HEK293 (cell line): ENCODE measurements around the gene ARHGEF4.

Experiments
- CTCF ChIA-PET: fragments of 350-600 bp; formaldehyde crosslinking; extraction: SDS; loops from one replicate; lab custom pipeline; 2021; ENCODE audit warnings: antibody characterized with exemption; lab: Yijun Ruan, JAX
- POLR2A ChIA-PET: fragments of 300-600 bp; formaldehyde crosslinking; extraction: SDS; loops from one replicate; lab custom pipeline; 2020; ENCODE audit warnings: antibody characterized with exemption, inconsistent platforms; lab: Yijun Ruan, JAX
- H3K27ac ChIP-seq: fragments of 200-500 bp; sonication (Bioruptor generic); 2 replicates; pipeline ENCODE4 v1.5.1; 2014; ENCODE audit warnings: low read depth, low read length, control low read depth, inconsistent platforms; ENCODE audit errors: extremely low read depth
- H3K36me3 ChIP-seq, 2 experiments: fragments of 200-500 bp in 1 of 2; sonication (Bioruptor generic) in 1 of 2; 1 replicate in 1 of 2; 2 replicates in 1 of 2; pipeline ENCODE4 v1.5.1; 2014 to 2017; ENCODE audit warnings: inconsistent platforms in 2 of 2, low read length in 2 of 2; ENCODE audit not compliant: control insufficient read depth in 2 of 2, insufficient read depth in 1 of 2
- H3K4me1 ChIP-seq: fragments of 200-500 bp; sonication (Bioruptor generic); 2 replicates; pipeline ENCODE4 v1.5.1; 2014; ENCODE audit warnings: mild to moderate bottlenecking, low read length, inconsistent platforms; ENCODE audit not compliant: control insufficient read depth, insufficient read depth
- H3K4me3 ChIP-seq: 2 replicates; pipeline ENCODE4 v1.5.1; 2011; ENCODE audit warnings: low read depth, mild to moderate bottlenecking, control low read depth, low read length, moderate library complexity
- H3K9me3 ChIP-seq: fragments of 200-500 bp; sonication (Bioruptor generic); 2 replicates; pipeline ENCODE4 v1.5.1; 2014; ENCODE audit warnings: low read depth, low read length, inconsistent platforms; ENCODE audit not compliant: control insufficient read depth, insufficient read depth
- CTCF ChIP-seq: fragments of 450-650 bp; formaldehyde crosslinking; IDR thresholded peaks from 2 replicates; pipeline ENCODE4 v1.5.1; 2016; ENCODE audit warnings: missing biosample characterization, missing genetic modification characterization
- SCRT2 ChIP-seq: fragments of 450-650 bp; formaldehyde crosslinking; IDR thresholded peaks from 2 replicates; pipeline ENCODE4 v1.5.1; 2016; ENCODE audit warnings: missing biosample characterization, missing genetic modification characterization
- ZBTB1 ChIP-seq: fragments of 450-650 bp; formaldehyde crosslinking; IDR thresholded peaks from 2 replicates; pipeline ENCODE4 v1.5.1; 2016; ENCODE audit warnings: missing biosample characterization, missing genetic modification characterization
- ZIC2 ChIP-seq: fragments of 450-650 bp; formaldehyde crosslinking; IDR thresholded peaks from 2 replicates; pipeline ENCODE4 v1.5.1; 2016; ENCODE audit warnings: missing biosample characterization, missing genetic modification characterization
- ZNF398 ChIP-seq: fragments of 450-650 bp; formaldehyde crosslinking; IDR thresholded peaks from 2 replicates; pipeline ENCODE4 v1.5.1; 2017; ENCODE audit warnings: missing biosample characterization, missing genetic modification characterization
- ZNF544 ChIP-seq: fragments of 450-650 bp; formaldehyde crosslinking; IDR thresholded peaks from 2 replicates; pipeline ENCODE4 v1.5.0; 2017; ENCODE audit warnings: missing biosample characterization, missing genetic modification characterization
- ZNF548 ChIP-seq: fragments of 450-650 bp; formaldehyde crosslinking; IDR thresholded peaks from 2 replicates; pipeline ENCODE4 v1.5.1; 2016; ENCODE audit warnings: missing biosample characterization, missing genetic modification characterization
- ZNF623 ChIP-seq: fragments of 450-650 bp; formaldehyde crosslinking; IDR thresholded peaks from 2 replicates; pipeline ENCODE4 v1.5.1; 2016; ENCODE audit warnings: missing biosample characterization, missing genetic modification characterization
- ZNF624 ChIP-seq: fragments of 450-650 bp; formaldehyde crosslinking; IDR thresholded peaks from 2 replicates; pipeline ENCODE4 v1.5.1; 2017; ENCODE audit warnings: missing biosample characterization, missing genetic modification characterization
- ZNF645 ChIP-seq: fragments of 450-650 bp; formaldehyde crosslinking; IDR thresholded peaks from 2 replicates; pipeline ENCODE4; 2016; ENCODE audit warnings: missing biosample characterization, missing genetic modification characterization
- ZNF664 ChIP-seq: fragments of 450-650 bp; formaldehyde crosslinking; IDR thresholded peaks from 2 replicates; pipeline ENCODE4 v1.5.1; 2016; ENCODE audit warnings: missing biosample characterization, missing genetic modification characterization
- ZNF837 ChIP-seq: fragments of 450-650 bp; formaldehyde crosslinking; IDR thresholded peaks from 2 replicates; pipeline ENCODE4 v1.5.1; 2016; ENCODE audit warnings: missing biosample characterization, missing genetic modification characterization
- ZSCAN18 ChIP-seq: fragments of 450-650 bp; formaldehyde crosslinking; IDR thresholded peaks from 2 replicates; pipeline ENCODE4 v1.5.1; 2016; ENCODE audit warnings: missing biosample characterization, missing genetic modification characterization

Gene ARHGEF4

GRCh38 chr2:130814931-130815680 is 21.6 kb upstream of the ARHGEF4 start:
- Histone ChIP-seq H3K36me3 (no peaks in the 10 kb centered on the region), H3K4me3 (no peak overlapping the region), H3K27ac (no peak overlapping the region), H3K4me1 (no peaks in the 10 kb centered on the region), H3K9me3 (no peaks in the 10 kb centered on the region)
- TF ChIP-seq SCRT2 (tag by site-specific recombination) (peak; percentile 52; the same call in 1 of the 2 replicates), ZIC2 (tag by site-specific recombination) (no peak)
- CTCF ChIA-PET = interaction anchor here (1.3 kb wide), 1 partner anchor 59 kb away, joined by 3 read pairs; no protein-coding TSS in a partner anchor
- POLR2A ChIA-PET = no interaction called here

GRCh38 chr2:130818809-130819208 is 17.9 kb upstream of the ARHGEF4 start:
- no peaks in the 10 kb centered on the region for H3K36me3 ChIP-seq
- CTCF ChIA-PET = no interaction called here
- H3K4me1 ChIP-seq = no peaks in the 10 kb centered on the region
- H3K4me3 ChIP-seq = no peak overlapping the region
- POLR2A ChIA-PET = no interaction called here
- H3K27ac ChIP-seq = no peak overlapping the region
- H3K9me3 ChIP-seq = no peaks in the 10 kb centered on the region
- TF ChIP-seq ZNF624 (tag by site-specific recombination) (no peak), ZNF623 (tag by site-specific recombination) (peak; percentile 83)

GRCh38 chr2:130819226-130819607 is 17.5 kb upstream of the ARHGEF4 start:
- ChIA-PET CTCF (interaction anchor here (1.0 kb wide), 1 partner anchor 22 kb away, joined by 3 read pairs; no protein-coding TSS in a partner anchor), POLR2A (no interaction called here)
- H3K9me3 ChIP-seq = no peaks in the 10 kb centered on the region
- H3K4me3 ChIP-seq = no peak overlapping the region
- H3K36me3 ChIP-seq = no peaks in the 10 kb centered on the region
- no peaks in the 10 kb centered on the region for H3K4me1 ChIP-seq
- no peak for TF ChIP-seq ZBTB1 (tag by site-specific recombination)
- TF ChIP-seq ZNF548 (tag by site-specific recombination) = no peak
- TF ChIP-seq ZSCAN18 = no peak
- no peak for TF ChIP-seq ZNF645 (tag by site-specific recombination)
- no peak for TF ChIP-seq ZNF837
- TF ChIP-seq ZNF398 (tag by site-specific recombination) = no peak
- no peak for TF ChIP-seq ZNF664
- H3K27ac ChIP-seq = no peak overlapping the region

- H3K9me3 ChIP-seq = no peaks in the 10 kb centered on the region
- H3K4me3 ChIP-seq = no peak overlapping the region
- H3K27ac ChIP-seq = no peak overlapping the region
- H3K36me3 ChIP-seq = no peaks in the 10 kb centered on the region
- POLR2A ChIA-PET = interaction anchor here (0.9 kb wide), 1 partner anchor 49 kb away, joined by 3 read pairs; no protein-coding TSS in a partner anchor
- CTCF ChIA-PET = interaction anchor here (1.0 kb wide), 1 partner anchor 22 kb away, joined by 3 read pairs; no protein-coding TSS in a partner anchor
- no peaks in the 10 kb centered on the region for H3K4me1 ChIP-seq
- TF ChIP-seq CTCF (peak; percentile 45; the same call in 1 of the 2 replicates), ZNF544 (no peak)
- TF ChIP-seq, all 188 proteins: peak for 1
These were observed 17.0 kb upstream of the ARHGEF4 start for GRCh38 chr2:130819608-130820278.
